ENCODE data around the gene ITSN1.
A peak's percentile ranks its signal among the peaks of the same experiment; 100 is the strongest.

ITSN1 gene

DNA sequence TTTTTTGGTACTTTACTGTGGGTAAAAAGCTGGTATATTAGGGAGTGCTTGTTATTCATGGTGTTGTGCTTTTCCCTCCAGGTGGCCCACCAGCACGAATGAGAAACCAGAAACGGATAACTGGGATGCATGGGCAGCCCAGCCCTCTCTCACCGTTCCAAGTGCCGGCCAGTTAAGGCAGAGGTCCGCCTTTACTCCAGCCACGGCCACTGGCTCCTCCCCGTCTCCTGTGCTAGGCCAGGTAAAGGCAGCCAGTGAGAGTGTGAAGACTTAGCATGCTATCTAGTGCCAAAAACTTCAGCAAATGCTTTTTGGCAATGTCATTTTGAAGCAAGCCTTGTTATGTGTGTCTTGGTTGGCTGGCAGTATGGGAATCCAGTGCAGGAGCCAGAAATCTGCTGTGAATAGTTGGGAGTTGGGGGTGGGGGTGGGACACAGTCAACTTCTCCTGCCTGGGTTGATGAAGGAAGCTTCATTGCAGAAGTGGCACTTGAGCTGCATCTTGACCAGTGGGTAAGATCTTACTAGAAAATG lies 171.6 kb downstream of the ITSN1 start:
- no peak for DNase-seq (ENCODE audit: low spot score)

DNA sequence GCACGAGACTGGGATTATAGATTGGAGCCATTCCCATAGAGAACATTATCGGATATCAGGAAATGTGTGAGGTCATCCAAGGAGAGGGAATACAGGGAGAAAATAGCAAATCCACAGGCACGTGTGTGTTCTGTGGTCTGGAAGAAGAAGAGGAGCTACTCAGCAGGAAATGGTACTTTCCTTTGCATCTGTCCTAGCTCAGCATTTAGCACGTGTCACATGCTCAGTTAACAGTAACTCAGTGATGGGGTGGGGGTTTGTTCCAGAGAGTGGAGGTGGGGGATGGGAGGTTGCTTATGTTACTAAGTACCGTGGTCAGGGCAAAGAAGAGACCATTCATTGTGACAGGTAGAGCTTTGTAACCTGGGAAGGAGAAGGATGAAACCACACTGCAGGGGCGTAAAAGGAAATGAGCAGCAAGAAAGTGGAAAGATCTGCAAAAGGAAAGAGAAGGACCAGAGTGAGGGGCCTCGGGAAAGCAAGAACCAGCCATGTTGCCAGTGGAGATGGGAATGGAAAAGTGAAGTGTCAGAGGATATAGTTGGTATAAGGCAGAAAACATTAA lies 172.9 kb downstream of the ITSN1 start:
- no peak for DNase-seq (ENCODE audit: low spot score)

DNA sequence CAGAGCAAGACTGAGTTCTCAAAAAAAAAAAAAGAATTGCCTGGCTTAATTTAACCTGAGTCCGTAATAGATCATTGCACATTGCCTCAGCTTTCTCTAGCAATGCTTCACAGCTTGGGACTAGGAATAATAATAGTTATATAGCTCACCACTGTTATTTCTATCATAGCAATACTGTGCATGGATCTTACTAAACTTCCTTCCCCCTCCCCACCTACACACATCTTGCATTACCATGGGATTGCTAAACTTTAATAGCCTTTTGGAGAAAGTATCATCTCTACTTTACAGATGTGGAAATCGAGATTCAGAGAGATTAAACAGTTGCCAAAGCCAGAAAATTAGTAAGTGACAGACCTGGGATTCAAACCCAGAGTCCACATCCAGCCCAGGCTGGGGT lies 173.9 kb downstream of the ITSN1 start:
- no peak for DNase-seq (ENCODE audit: low spot score)

DNA sequence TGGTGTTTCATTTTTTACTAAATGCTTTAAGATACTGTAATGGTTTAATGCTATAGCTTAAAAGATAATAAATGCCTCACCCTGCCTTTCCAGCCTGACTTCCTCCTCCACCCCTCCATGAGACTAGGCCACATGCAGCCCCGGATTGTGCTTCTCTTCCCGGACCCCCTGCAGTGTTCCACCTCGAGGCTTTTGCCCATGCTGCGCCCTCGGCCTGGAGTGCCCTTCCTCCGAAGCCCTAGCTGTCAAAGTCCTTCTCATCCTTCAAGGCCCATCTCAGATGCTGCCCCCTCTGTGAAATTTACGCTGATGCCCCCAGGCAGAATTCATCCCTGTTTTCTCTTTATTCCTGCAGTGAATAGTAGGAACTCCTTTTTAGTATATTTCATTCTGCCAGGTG lies 174.8 kb downstream of the ITSN1 start:
- DNase-seq (ENCODE audit: low spot score) = no peak

DNA sequence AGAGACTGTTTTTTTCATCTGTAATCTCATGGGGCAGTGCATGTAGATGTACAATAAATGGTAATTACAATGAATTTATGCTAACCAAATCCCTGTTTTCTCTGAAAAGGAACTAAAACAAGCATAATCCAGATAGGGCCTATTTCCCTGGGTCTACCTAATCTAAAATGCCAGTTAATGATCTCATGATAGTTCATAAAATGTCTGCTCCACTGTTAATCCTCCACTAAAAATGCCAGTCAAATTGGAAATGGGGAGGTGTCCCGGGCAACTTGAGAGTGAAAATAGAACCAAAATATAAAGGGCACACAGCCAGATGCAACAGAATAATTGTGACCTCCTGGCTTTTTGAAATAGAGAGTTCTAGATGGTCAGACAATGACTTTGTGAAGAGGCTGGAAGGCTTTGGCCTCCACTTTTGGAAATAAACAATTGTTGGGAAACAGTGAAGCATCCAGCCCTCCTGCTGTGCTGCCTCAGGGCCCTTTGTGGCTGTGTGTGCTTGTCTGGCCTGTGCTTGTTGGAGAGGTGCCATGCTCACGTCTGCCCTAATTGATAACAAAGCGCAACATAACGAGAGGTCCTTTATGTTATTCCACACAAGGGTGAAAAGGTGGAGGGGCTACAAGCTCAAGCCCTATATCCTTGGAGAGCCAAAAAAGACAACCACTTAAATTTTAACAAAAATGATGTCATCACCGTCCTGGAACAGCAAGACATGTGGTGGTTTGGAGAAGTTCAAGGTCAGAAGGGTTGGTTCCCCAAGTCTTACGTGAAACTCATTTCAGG lies 175.6 kb downstream of the ITSN1 start:
- no peak for DNase-seq (ENCODE audit: low spot score)

DNA sequence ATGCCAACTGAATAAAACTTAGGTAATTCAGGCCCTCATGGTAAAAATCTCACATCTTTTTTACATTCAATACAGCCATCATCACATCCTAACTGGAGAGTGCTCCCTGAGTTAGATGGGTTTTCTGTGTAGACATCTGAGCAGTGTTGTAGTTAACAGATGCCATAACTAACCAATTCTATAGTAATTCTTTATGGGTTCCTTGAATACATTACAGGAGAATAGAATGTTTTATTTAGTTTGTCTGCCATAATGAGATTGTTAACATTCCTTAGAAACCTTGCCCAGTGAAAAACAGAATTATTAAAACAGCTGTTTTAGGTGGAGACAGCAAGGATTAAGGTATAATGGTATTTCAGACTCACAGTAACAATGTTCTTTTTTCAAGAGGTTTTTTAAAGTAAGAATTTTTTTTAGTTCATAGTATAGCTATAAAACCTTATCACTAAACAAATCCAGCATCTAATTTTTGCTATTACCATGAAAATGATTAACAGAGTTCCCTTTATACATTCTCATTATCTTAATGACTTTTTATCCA lies 178.0 kb downstream of the ITSN1 start:
- DNase-seq (ENCODE audit: low spot score) = no peak

DNA sequence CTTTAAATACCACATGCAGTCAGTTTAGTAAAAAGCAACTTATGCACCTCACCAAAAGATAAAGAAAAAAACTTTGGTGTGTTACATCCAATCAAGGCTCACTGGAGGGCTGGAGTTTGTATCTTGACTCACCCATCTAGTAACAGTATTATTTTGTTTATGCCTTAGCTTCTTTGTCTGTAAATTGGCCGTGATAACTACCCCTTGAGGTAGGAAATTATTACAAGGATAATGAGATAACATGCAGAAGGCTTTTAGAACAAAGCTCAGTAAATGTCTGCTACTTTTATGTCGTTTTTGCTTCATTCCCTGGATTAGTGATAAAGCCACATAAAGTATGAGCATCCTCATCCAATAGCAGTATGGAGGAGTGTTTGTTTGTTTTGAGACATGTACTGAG lies 178.5 kb downstream of the ITSN1 start:
- DNase-seq (ENCODE audit: low spot score) = no peak

DNA sequence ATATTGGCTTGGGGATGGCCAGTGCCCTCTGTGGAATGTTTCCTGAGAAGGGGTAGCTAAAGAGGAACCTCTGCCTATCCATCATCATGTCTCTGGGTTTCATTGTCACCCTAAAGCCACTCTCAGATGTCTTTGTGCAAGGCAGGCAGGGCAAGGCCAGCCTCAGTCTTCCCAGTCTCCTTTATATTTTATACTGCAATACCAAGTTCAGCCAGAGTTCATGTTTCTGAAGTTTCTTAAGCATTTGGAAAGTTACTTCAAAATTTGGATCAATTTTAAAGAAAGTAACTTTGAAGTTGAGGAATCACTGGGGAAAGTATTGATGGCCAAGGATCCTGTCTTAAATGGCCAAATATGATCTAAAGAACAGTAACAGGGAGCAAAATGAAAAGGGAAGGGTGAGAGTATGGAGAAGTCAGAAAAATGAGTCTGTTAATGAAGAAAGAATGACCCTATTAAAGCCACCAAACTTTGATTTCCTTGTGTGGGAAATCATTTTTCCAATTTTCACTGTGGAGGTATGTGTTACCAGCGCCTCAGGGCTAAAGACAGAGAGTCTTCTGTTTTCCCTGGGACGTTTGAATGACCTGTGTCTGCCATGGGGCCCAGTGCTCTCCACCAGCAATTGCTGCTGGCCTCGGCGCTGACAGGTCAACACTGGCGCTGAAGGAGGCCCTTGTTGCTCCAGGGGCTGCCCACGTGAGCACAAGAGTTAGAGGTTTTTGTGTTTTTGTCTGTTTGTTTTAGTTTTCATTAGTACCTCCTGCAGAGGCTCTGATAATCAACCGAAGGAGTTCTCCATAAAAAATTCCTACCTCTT lies 179.4 kb downstream of the ITSN1 start:
- no peak for DNase-seq (ENCODE audit: low spot score)

DNA sequence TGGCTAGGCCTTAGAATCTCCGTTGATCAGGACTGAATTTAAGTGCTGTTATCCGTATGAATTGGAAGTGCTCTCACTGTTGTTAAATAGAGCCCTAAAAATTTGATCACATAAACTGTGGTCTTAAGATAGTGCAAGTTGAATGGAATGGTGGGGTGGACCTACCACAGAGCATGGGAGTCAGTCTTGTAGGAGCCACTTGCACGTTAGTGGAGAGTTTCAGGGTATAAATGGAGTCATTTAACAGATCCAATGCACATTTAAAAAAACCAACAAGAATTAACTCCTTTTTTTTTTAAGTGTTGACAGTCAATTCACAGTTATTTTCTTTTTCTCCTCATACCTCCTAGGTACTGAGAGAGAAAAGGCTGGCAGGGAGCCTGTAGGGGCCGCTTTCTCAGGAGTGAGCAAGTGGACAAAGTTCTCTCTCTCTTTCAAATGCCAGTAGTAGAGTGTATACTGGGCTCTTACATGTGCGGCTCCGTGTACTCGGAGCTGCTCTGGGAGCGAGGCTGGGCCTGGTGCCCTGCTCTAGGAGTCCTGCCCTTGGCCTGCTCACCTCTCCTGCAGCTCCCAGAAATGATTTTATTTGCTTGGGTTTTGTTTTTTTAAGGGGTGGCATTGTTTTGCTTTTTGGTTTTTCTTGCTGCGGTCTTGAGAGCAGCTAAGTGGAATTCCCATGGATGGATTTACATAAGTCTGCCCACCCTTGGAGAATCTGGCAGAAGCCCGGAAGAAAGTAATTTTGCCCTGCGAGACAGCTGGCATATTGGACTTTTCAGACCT lies 182.0 kb downstream of the ITSN1 start:
- no peak for DNase-seq (ENCODE audit: low spot score)

DNA sequence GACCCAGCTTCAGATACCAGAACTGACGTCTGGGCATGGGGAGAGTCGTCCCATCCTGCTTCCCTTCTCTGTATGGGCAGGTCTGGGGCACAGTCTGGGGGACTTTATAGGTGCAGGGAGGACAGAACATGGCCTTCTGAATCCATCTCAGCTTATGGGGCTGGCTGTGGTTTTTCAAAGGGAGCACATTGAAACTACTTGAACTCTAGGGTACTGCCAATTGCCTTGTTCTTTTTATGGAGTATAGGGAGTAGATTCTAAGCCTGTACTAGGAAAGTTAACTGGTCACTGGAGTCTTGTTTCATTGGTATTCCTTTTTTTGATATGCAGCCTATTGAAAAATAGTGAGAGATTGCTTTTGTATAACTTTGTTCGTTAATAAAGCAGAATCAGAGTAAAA lies 183.1 kb downstream of the ITSN1 start:
- no peak for DNase-seq (ENCODE audit: low spot score)

DNA sequence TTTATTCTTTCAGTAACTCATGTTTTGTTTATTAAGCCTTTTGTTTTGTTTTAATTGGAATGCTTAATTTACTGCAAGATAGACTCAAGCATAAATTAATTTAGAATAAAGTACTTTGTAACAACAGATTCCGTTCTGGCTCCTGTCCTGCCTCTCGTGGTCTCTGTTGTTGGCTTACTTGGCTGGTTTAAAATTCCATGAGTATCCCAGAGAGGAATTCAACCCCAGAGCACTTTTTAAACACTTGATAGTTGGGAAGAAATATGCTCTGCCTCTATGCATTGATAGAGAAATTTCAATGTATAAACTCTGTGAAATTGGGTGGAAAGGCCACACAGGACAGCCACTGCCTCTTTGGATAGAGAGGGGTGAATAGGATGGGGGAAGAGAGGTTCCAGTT lies 183.6 kb downstream of the ITSN1 start:
- no peak for DNase-seq (ENCODE audit: low spot score)

DNA sequence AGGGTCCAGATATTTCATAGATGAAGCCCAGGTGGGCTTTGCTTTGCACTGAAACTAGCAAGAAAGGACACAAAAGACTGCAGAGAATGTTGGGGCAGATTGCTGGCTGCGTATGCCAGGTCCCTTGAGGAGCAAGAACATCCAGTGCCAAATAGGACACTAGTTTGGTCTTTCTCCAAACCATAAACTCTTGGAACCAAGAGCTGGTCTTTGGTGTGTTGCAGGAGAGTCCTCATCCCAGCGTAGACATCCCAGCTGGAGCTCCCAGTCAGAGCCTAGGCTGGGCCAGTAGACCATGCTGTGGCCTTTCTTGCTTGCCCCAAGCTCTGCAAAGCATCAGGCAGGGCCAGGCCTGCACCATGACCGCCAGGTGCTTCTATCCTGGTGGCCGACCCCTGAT lies 185.8 kb downstream of the ITSN1 start:
- DNase-seq (ENCODE audit: low spot score) = no peak

DNA sequence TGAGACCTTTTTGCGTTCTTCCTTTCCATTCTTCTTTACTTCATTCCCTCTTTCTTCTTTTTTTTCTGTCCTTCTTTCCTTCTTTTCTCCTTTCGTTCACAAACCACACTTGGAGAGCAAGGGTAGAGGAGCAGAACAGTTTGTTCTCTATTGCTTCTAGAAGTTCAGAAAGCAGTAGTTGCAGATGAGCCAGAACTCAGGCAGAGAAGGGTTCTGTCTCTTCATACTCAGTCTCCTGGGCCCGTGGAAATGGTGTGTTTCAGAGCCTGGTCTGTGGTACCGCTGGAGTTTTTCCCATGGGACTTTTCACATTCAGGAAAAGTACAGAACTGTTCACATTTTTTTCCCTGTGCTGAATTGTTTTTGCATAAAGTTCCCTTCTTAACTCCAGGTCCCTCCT lies 186.3 kb downstream of the ITSN1 start:
- no peak for DNase-seq (ENCODE audit: low spot score)

DNA sequence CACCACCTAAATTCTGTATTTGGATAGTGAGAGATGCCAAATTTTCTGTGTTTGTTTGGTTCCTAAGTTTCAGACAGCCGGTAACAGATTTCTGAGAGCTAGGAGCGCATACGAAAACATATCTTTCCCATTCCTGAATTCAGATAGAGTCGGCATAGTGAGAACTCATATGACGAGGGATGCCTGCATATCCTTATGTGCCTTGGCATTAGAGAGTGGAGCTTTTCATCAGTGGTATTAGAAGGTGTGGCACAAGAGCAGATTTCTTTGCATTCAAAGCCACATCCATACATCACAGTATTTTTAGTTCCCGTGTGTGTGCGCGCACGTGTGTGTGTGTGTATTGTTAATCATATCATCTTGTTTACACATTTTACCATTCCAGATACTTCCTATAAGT lies 187.5 kb downstream of the ITSN1 start:
- DNase-seq (ENCODE audit: low spot score) = no peak

DNA sequence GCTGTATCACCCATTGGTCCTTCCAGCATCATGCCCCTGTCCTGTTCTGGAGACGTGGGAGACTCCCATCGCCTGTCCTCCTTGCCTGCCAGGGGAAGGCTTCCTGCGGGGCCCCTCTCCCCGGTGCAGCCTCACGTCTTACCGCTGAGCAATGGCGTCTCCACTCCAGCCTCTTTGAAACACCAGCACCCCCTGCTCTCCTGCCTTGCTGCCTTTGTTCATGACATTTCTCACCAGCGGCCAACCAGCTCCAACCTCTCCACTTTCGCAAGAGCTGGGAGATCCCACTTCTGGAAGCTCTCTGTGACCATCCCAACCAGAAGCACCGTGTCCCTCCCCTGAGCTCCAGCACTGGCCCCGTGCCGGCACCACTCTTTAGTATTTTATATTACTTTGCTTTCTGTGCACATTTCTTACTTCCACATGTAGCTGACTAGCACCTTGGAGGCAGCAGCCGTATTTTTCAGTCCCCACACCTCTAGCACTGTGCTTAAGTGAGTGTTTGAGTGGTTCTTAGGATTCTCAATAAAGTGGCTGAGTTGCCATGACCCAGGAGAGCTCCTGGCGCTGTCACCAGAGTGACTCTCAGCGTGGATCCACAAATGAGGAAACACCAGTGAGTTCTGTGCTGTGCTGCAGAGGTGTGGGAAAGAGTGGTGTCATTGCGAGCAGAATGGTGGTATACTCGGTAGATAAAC lies 189.8 kb downstream of the ITSN1 start:
- DNase-seq (ENCODE audit: low spot score) = no peak

DNA sequence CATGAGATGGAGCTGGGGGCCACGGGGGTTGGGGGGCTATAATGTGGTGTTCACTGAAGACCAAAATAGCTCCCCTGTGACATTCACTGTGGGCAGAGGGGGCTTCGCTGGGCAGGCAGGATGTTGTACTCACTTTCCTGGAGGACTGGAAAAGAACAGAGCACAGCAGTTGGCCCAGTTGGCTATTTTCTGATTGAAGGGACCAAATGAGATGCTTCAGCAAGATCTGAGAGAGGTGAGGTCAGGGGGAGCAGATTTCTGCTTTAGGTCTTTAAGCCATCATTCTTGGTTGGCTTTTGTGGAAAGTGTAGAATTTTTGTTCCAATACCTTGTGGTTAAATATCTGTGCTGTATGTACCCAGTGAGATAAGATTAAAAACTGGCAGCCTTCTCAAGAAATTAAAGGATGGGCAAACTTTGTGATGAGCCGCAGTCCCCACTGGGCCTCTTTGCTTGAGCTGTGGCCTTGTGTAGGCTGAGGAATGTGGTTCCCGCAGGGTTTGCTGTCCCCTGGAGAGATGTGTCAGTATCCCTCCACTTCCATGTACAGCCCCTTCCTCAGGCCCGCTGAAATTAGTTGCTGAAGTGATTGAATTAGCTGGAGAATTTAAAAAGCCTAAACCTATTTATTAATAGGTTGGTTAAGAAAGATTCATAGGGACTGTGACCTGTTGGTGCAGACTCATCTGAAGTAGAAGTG lies 192.7 kb downstream of the ITSN1 start:
- no peak for DNase-seq (ENCODE audit: low spot score)

DNA sequence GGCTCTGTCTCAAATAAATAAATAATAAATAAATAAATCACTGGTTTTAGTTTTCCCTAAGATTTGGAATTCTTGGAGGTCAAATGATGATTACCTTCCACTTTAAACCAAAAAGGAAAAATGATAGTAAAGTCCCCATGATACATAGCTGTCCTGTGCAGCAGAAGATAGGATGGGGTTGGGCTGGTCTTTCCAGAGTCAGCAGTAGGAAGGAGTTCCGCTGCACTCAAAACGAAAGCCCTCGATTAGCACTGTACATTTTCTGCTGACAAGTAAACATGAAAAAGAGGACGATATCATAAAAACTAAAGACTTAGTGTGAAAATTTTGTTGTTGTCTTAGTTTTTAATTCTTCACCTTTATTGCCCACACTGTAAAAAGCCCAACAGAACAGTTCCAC lies 193.6 kb downstream of the ITSN1 start:
- no peak for DNase-seq (ENCODE audit: low spot score)

DNA sequence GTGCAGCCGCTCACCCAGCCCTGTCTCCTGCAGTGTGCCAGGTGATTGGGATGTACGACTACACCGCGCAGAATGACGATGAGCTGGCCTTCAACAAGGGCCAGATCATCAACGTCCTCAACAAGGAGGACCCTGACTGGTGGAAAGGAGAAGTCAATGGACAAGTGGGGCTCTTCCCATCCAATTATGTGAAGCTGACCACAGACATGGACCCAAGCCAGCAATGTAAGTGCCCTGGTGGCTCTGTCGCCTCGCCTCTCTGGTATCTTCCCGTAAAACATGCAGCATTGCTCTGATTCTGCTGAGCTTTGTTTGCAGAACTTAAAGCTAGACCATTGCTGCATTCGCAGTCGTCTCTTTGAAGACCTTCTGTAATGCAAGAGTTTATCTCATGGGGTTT lies 194.1 kb downstream of the ITSN1 start:
- DNase-seq (ENCODE audit: low spot score) = no peak

DNA sequence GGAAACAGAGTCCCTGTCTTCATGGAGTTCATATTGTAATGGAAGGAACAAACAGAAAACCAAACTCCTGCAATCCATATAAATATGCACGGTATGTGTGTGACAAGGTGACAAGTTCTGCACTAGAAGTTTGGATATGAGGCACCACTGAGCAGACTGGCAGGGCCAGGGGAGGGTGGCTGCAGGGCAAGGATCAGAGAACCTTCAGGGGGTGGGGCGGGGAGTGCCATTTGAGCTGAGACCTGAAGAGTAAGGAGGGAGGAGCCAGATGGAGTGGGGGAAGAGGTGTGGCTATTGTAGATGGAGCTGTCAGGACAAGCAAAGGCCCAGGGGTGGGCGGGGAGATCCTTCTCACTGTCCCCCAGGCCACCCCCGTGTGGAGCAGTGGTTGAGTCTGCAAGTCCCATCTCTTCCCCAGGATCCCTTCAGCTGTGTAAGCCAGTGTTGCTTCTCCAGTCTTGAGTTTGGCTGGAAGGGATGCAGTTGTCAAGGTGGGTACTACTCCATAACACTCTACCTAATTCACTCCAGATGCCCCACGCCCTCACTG lies 196.9 kb downstream of the ITSN1 start:
- peak; percentile 9 for DNase-seq (ENCODE audit: low spot score)

DNA sequence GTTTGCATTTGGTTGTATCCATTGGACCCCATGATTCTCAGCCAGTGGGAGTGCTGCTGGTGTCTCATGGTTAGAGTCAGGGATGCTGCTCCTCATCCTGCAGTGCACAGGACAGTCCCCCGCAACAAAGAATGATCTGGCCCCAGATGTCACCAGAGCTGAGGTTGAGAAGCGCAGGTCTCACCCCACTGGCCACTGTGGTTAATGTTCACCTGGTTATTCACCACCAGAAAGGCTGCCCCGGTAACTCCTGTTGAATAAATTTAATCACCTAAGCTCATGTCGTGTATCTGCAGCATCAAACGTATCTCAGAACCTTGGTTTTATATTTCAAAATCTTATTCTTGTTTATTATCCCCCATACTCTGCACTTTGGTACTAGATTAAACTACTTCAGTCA lies 197.5 kb downstream of the ITSN1 start:
- no peak for DNase-seq (ENCODE audit: low spot score)

All from SW480 (cell line).